ENCODE results near the gene PSMA7.

Gene PSMA7

DNA sequence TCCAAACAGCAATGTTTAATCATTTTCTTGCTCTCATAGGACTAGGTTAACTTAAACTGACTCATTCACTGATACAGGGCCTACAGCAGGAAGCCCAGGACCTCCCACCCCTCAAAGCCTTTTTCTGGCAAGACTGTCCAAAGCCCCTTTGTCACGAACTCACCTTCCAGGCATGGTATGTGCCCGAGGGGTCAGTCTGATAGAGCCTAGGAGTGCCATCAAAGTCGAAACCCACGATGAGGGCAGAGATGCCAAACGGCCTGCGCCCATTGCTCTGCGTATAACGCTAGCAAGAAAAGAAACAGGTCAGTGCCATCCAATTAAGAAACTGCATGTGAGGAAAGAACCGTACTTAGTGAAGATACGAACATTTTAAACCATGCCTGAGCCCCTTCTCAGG lies 4.3 kb downstream of the PSMA7 start:
- ATAC-seq (ENCODE audit: insufficient read depth, low read depth) (no peak), DNase-seq (no peak)
- no peak overlapping the region for H3K4me3 ChIP-seq (ENCODE audit: low read depth in 1 of 2, low read length in 2 of 2)
- H3K27me3 ChIP-seq (ENCODE audit: insufficient read depth, low read length, poor library complexity): no peaks in the 10 kb centered on the region
- no peak overlapping the region for H3K4me2 ChIP-seq (ENCODE audit: insufficient read depth, low read length)
- peaks cover 73% of the 10 kb centered on the region for H3K79me2 ChIP-seq (ENCODE audit: insufficient read depth, low read length)
- no peak overlapping the region for H2AFZ ChIP-seq (ENCODE audit: low read depth, low read length)
- H3K36me3 ChIP-seq (ENCODE audit: insufficient read depth, low read length): peaks cover 83% of the 10 kb centered on the region
- H3K27ac ChIP-seq (ENCODE audit: low read length): no peak overlapping the region
- peaks cover 27% of the 10 kb centered on the region for H3K4me1 ChIP-seq (ENCODE audit: insufficient read depth, low read length)
- peaks cover 82% of the 10 kb centered on the region for H4K20me1 ChIP-seq (ENCODE audit: insufficient read depth, low read length)
- no peaks in the 10 kb centered on the region for H3K9me3 ChIP-seq (ENCODE audit: insufficient read depth, low read length, severe bottlenecking)
- H3K9ac ChIP-seq (ENCODE audit: low read depth, low read length): no peak overlapping the region
- TF ChIP-seq, protein P1, sequence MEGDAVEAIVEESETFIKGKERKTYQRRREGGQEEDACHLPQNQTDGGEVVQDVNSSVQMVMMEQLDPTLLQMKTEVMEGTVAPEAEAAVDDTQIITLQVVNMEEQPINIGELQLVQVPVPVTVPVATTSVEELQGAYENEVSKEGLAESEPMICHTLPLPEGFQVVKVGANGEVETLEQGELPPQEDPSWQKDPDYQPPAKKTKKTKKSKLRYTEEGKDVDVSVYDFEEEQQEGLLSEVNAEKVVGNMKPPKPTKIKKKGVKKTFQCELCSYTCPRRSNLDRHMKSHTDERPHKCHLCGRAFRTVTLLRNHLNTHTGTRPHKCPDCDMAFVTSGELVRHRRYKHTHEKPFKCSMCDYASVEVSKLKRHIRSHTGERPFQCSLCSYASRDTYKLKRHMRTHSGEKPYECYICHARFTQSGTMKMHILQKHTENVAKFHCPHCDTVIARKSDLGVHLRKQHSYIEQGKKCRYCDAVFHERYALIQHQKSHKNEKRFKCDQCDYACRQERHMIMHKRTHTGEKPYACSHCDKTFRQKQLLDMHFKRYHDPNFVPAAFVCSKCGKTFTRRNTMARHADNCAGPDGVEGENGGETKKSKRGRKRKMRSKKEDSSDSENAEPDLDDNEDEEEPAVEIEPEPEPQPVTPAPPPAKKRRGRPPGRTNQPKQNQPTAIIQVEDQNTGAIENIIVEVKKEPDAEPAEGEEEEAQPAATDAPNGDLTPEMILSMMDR (IDR thresholded peaks at IDR 0.05; ENCODE audit: borderline replicate concordance, extremely low read depth, low read length, poor library complexity, severe bottlenecking): no peak
- no peak for TF ChIP-seq EZH2 (IDR thresholded peaks at IDR 0.05; ENCODE audit: borderline replicate concordance, low read depth, low read length, severe bottlenecking)

DNA sequence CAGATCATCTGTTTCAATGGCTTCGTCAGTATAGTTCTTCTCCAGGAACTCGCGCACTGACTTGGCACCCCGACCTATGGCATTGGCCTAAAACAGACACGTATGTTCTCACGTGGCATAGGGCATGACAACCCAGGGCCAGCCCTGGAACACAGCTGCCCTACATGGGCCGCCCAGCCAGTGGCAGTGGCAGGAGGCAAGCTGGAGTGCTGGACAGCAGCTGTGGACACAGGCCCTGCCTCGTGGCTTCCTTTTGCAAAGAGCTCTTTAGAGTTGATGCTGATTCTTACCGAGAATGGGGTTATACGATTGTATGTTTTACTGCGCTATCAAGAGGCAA lies 5.0 kb downstream of the PSMA7 start:
- peaks cover 69% of the 10 kb centered on the region for H3K79me2 ChIP-seq (ENCODE audit: insufficient read depth, low read length)
- H3K36me3 ChIP-seq (ENCODE audit: insufficient read depth, low read length): peaks cover 90% of the 10 kb centered on the region
- ATAC-seq (ENCODE audit: insufficient read depth, low read depth) (no peak), DNase-seq (no peak)
- no peak overlapping the region for H2AFZ ChIP-seq (ENCODE audit: low read depth, low read length)
- H3K4me3 ChIP-seq (ENCODE audit: low read depth in 1 of 2, low read length in 2 of 2): no peak overlapping the region
- H3K27me3 ChIP-seq (ENCODE audit: insufficient read depth, low read length, poor library complexity): no peaks in the 10 kb centered on the region
- peaks cover 27% of the 10 kb centered on the region for H3K4me1 ChIP-seq (ENCODE audit: insufficient read depth, low read length)
- H4K20me1 ChIP-seq (ENCODE audit: insufficient read depth, low read length): peaks cover 89% of the 10 kb centered on the region
- H3K4me2 ChIP-seq (ENCODE audit: insufficient read depth, low read length): no peak overlapping the region
- TF ChIP-seq EZH2 (IDR thresholded peaks at IDR 0.05; ENCODE audit: borderline replicate concordance, low read depth, low read length, severe bottlenecking): no peak
- TF ChIP-seq, protein P1 (IDR thresholded peaks at IDR 0.05; ENCODE audit: borderline replicate concordance, extremely low read depth, low read length, poor library complexity, severe bottlenecking): no peak
- H3K27ac ChIP-seq (ENCODE audit: low read length): no peak overlapping the region
- H3K9ac ChIP-seq (ENCODE audit: low read depth, low read length): no peak overlapping the region
- H3K9me3 ChIP-seq (ENCODE audit: insufficient read depth, low read length, severe bottlenecking): no peaks in the 10 kb centered on the region

DNA sequence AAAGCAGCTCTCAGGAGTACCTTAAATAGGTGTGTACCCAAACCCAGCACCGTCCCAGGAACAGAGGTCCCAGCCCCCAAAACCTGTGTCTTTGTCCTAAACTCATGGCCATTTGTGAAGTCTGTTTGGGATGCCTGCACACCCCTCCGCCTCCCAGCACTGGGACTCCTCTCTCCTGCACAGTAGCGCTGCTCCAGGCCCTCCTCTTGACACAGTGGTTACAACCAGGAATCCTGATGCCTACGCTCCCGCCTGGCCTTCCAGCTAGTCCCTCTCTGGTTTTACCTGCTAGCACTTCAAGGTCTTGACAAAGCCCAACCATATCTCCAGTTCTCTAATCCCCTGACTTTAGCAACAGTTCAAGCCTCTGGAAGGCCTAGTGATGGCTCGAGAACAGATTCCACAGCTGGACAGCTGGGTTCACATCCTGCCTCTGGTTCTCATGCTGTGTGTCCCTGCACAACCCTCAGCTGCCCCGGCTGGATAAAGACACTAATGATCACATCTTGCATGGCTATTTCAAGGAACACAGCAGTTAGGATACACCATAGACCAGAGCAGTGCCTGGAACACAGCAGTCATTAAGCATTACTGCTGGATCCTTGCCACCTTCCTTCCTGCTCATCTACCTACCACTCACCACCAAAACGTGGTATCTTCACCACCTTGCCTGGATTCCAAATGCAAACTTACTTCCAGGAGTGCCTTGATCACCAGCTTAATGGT lies 5.6 kb downstream of the PSMA7 start:
- TF ChIP-seq, protein P1 (IDR thresholded peaks at IDR 0.05; ENCODE audit: borderline replicate concordance, extremely low read depth, low read length, poor library complexity, severe bottlenecking): no peak
- Histone ChIP-seq H3K9ac (ENCODE audit: low read depth, low read length) (no peak overlapping the region), H3K27me3 (ENCODE audit: insufficient read depth, low read length, poor library complexity) (no peaks in the 10 kb centered on the region), H2AFZ (ENCODE audit: low read depth, low read length) (no peak overlapping the region), H3K36me3 (ENCODE audit: insufficient read depth, low read length) (peaks cover 95% of the 10 kb centered on the region), H3K4me2 (ENCODE audit: insufficient read depth, low read length) (no peak overlapping the region), H3K4me1 (ENCODE audit: insufficient read depth, low read length) (peaks cover 27% of the 10 kb centered on the region), H4K20me1 (ENCODE audit: insufficient read depth, low read length) (peaks cover 95% of the 10 kb centered on the region), H3K4me3 (ENCODE audit: low read depth in 1 of 2, low read length in 2 of 2) (no peak overlapping the region), H3K79me2 (ENCODE audit: insufficient read depth, low read length) (peaks cover 64% of the 10 kb centered on the region), H3K9me3 (ENCODE audit: insufficient read depth, low read length, severe bottlenecking) (no peaks in the 10 kb centered on the region), H3K27ac (ENCODE audit: low read length) (no peak overlapping the region)
- DNase-seq (no peak), ATAC-seq (ENCODE audit: insufficient read depth, low read depth) (no peak)

DNA sequence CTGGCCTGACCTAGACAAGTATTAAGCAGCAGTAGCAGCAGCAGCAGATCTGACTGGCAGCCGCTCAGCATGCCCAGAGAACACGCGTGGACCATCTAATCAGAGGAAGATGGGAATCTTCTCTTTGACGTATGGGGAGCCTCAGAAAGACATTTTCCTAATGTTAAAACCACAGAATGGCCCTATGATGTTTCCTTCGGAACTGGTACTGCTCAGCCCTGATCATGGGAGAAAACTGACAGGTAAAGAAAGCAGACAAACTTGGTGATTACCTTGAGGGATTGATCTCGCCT lies 6.2 kb downstream of the PSMA7 start:
- Histone ChIP-seq H3K4me2 (ENCODE audit: insufficient read depth, low read length) (no peak overlapping the region), H3K9me3 (ENCODE audit: insufficient read depth, low read length, severe bottlenecking) (no peaks in the 10 kb centered on the region), H3K36me3 (ENCODE audit: insufficient read depth, low read length) (peaks cover 100% of the 10 kb centered on the region), H3K9ac (ENCODE audit: low read depth, low read length) (no peak overlapping the region), H3K27ac (ENCODE audit: low read length) (no peak overlapping the region), H4K20me1 (ENCODE audit: insufficient read depth, low read length) (peaks cover 95% of the 10 kb centered on the region), H3K4me1 (ENCODE audit: insufficient read depth, low read length) (peaks cover 25% of the 10 kb centered on the region), H3K4me3 (ENCODE audit: low read depth in 1 of 2, low read length in 2 of 2) (no peak overlapping the region), H3K79me2 (ENCODE audit: insufficient read depth, low read length) (peaks cover 58% of the 10 kb centered on the region), H3K27me3 (ENCODE audit: insufficient read depth, low read length, poor library complexity) (no peaks in the 10 kb centered on the region), H2AFZ (ENCODE audit: low read depth, low read length) (no peak overlapping the region)
- DNase-seq: no peak
- no peak for ATAC-seq (ENCODE audit: insufficient read depth, low read depth)
- TF ChIP-seq, protein P1 (IDR thresholded peaks at IDR 0.05; ENCODE audit: borderline replicate concordance, extremely low read depth, low read length, poor library complexity, severe bottlenecking): no peak
- no peak for TF ChIP-seq EZH2 (IDR thresholded peaks at IDR 0.05; ENCODE audit: borderline replicate concordance, low read depth, low read length, severe bottlenecking)

Measured in DND-41 (cell line).